ENCODE measurements around the gene CD38.
"Not testable (repeated sequence)": the region's sequence is repeated elsewhere in the genome, so short reads cannot be mapped to it uniquely, and the experiment has no call there.

The CD38 gene

GRCh38 chr4:15794426-15794825, 16.3 kb downstream of the CD38 start:
- Mint-ChIP-seq H3K9me3 (no peaks in the 10 kb centered on the region), H3K27me3 (no peaks in the 10 kb centered on the region), H3K36me3 (peaks cover 47% of the 10 kb centered on the region), H3K4me3 (no peak overlapping the region), H3K27ac (no peak overlapping the region), H3K4me1 (peaks cover 37% of the 10 kb centered on the region)
- no peak for DNase-seq
- CTCF ChIA-PET: no interaction called here

GRCh38 chr4:15794905-15795304, 16.8 kb downstream of the CD38 start:
- Mint-ChIP-seq H3K4me1 (peaks cover 39% of the 10 kb centered on the region), H3K36me3 (peaks cover 48% of the 10 kb centered on the region), H3K4me3 (no peak overlapping the region), H3K9me3 (no peaks in the 10 kb centered on the region), H3K27ac (peak overlapping the region; percentile 61), H3K27me3 (no peaks in the 10 kb centered on the region)
- no peak for DNase-seq
- CTCF ChIA-PET: no interaction called here

GRCh38 chr4:15797320-15797719, 19.2 kb downstream of the CD38 start:
- H3K36me3 Mint-ChIP-seq: peaks cover 62% of the 10 kb centered on the region

GRCh38 chr4:15799141-15799540, 21.0 kb downstream of the CD38 start:
- Mint-ChIP-seq H3K36me3 (peaks cover 48% of the 10 kb centered on the region), H3K4me1 (peaks cover 43% of the 10 kb centered on the region), H3K27me3 (no peaks in the 10 kb centered on the region), H3K27ac (no peak overlapping the region), H3K4me3 (no peak overlapping the region), H3K9me3 (no peaks in the 10 kb centered on the region)
- CTCF ChIA-PET: interaction anchor here (1.1 kb wide), 1 partner anchor 83 kb away, joined by 4 read pairs; no protein-coding TSS in a partner anchor
- DNase-seq: no peak

More at GRCh38 chr4:15797320-15797719, 19.2 kb downstream of the CD38 start:
- Mint-ChIP-seq H3K27me3 (no peaks in the 10 kb centered on the region), H3K4me1 (peaks cover 41% of the 10 kb centered on the region), H3K9me3 (no peaks in the 10 kb centered on the region), H3K4me3 (no peak overlapping the region), H3K27ac (no peak overlapping the region)
- DNase-seq: no peak
- CTCF ChIA-PET: no interaction called here

GRCh38 chr4:15799701-15800100, 21.6 kb downstream of the CD38 start:
- H3K4me1 Mint-ChIP-seq: peaks cover 40% of the 10 kb centered on the region

GRCh38 chr4:15802497-15802896, 24.4 kb downstream of the CD38 start:
- H3K4me1 Mint-ChIP-seq: peaks cover 45% of the 10 kb centered on the region

More at GRCh38 chr4:15799701-15800100, 21.6 kb downstream of the CD38 start:
- Mint-ChIP-seq H3K9me3 (no peaks in the 10 kb centered on the region), H3K4me3 (no peak overlapping the region), H3K27ac (no peak overlapping the region), H3K36me3 (peaks cover 44% of the 10 kb centered on the region), H3K27me3 (no peaks in the 10 kb centered on the region)
- DNase-seq: no peak
- CTCF ChIA-PET: interaction anchor here (1.1 kb wide), 1 partner anchor 83 kb away, joined by 4 read pairs; no protein-coding TSS in a partner anchor

GRCh38 chr4:15805583-15806517, 27.7 kb downstream of the CD38 start:
- DNase-seq: peak; percentile 55
- H3K9me3 Mint-ChIP-seq: no peaks in the 10 kb centered on the region
- peaks cover 41% of the 10 kb centered on the region for H3K36me3 Mint-ChIP-seq
- CTCF ChIA-PET: interaction anchor here (0.6 to 2.6 kb wide), 23 partner anchors 13 to 198 kb away, joined by 3 to 10 read pairs (median 4); no protein-coding TSS in a partner anchor
- no peak overlapping the region for H3K4me3 Mint-ChIP-seq
- H3K4me1 Mint-ChIP-seq: peaks cover 49% of the 10 kb centered on the region
- H3K27me3 Mint-ChIP-seq: no peaks in the 10 kb centered on the region
- H3K27ac Mint-ChIP-seq: no peak overlapping the region

More at GRCh38 chr4:15802497-15802896, 24.4 kb downstream of the CD38 start:
- not testable (repeated sequence) for H3K4me3 Mint-ChIP-seq, DNase-seq, H3K27ac Mint-ChIP-seq, H3K27me3 Mint-ChIP-seq, H3K9me3 Mint-ChIP-seq
- CTCF ChIA-PET: interaction anchor here (0.6 kb wide), 1 partner anchor 161 kb away, joined by 3 read pairs; no protein-coding TSS in a partner anchor
- H3K36me3 Mint-ChIP-seq: peaks cover 49% of the 10 kb centered on the region

- no peak overlapping the region for H3K4me3 Mint-ChIP-seq
- CTCF ChIA-PET: interaction anchor here (1.4 to 1.8 kb wide), 2 partner anchors 10 to 73 kb away, joined by 4 read pairs; no protein-coding TSS in a partner anchor
- H3K9me3 Mint-ChIP-seq: peaks cover 2% of the 10 kb centered on the region
- H3K4me1 Mint-ChIP-seq: peaks cover 36% of the 10 kb centered on the region
- H3K27ac Mint-ChIP-seq: peak overlapping the region; percentile 4
- H3K36me3 Mint-ChIP-seq: peaks cover 52% of the 10 kb centered on the region
- DNase-seq: no peak
- H3K27me3 Mint-ChIP-seq: no peaks in the 10 kb centered on the region
Measured at GRCh38 chr4:15809058-15809457, 30.9 kb downstream of the CD38 start.

GRCh38 chr4:15809466-15809865, 31.3 kb downstream of the CD38 start:
- H3K36me3 Mint-ChIP-seq: peaks cover 55% of the 10 kb centered on the region
- no peak overlapping the region for H3K4me3 Mint-ChIP-seq

GRCh38 chr4:15811703-15812337, 33.7 kb downstream of the CD38 start:
- Mint-ChIP-seq H3K4me3 (no peak overlapping the region), H3K36me3 (peaks cover 55% of the 10 kb centered on the region), H3K9me3 (peaks cover 2% of the 10 kb centered on the region), H3K4me1 (peaks cover 21% of the 10 kb centered on the region), H3K27ac (no peak overlapping the region), H3K27me3 (no peaks in the 10 kb centered on the region)
- DNase-seq: no peak
- CTCF ChIA-PET: no interaction called here

More at GRCh38 chr4:15809466-15809865, 31.3 kb downstream of the CD38 start:
- CTCF ChIA-PET: interaction anchor here (0.5 kb wide), 1 partner anchor 261 kb away, joined by 6 read pairs; no protein-coding TSS in a partner anchor
- Mint-ChIP-seq H3K4me1 (peaks cover 36% of the 10 kb centered on the region), H3K9me3 (peaks cover 2% of the 10 kb centered on the region), H3K27me3 (no peaks in the 10 kb centered on the region), H3K27ac (no peak overlapping the region)
- DNase-seq: no peak

- CTCF ChIA-PET: no interaction called here
- H3K9me3 Mint-ChIP-seq: peaks cover 3% of the 10 kb centered on the region
- H3K4me3 Mint-ChIP-seq: no peak overlapping the region
- H3K27me3 Mint-ChIP-seq: no peaks in the 10 kb centered on the region
- peaks cover 84% of the 10 kb centered on the region for H3K36me3 Mint-ChIP-seq
- DNase-seq: no peak
- H3K4me1 Mint-ChIP-seq: peaks cover 25% of the 10 kb centered on the region
- peak overlapping the region; percentile 56 for H3K27ac Mint-ChIP-seq
Measured at GRCh38 chr4:15832523-15833451, 54.7 kb downstream of the CD38 start.

- Mint-ChIP-seq H3K9me3 (peaks cover 3% of the 10 kb centered on the region), H3K27me3 (no peaks in the 10 kb centered on the region), H3K4me3 (no peak overlapping the region), H3K36me3 (peaks cover 84% of the 10 kb centered on the region), H3K4me1 (peaks cover 32% of the 10 kb centered on the region), H3K27ac (no peak overlapping the region)
- CTCF ChIA-PET: no interaction called here
- no peak for DNase-seq
Measured at GRCh38 chr4:15833801-15834200, 55.7 kb downstream of the CD38 start.

- no peak overlapping the region for H3K4me3 Mint-ChIP-seq
- H3K9me3 Mint-ChIP-seq: peaks cover 4% of the 10 kb centered on the region
- DNase-seq: no peak
- peaks cover 81% of the 10 kb centered on the region for H3K36me3 Mint-ChIP-seq
- CTCF ChIA-PET: no interaction called here
- H3K27ac Mint-ChIP-seq: no peak overlapping the region
- peaks cover 22% of the 10 kb centered on the region for H3K4me1 Mint-ChIP-seq
- H3K27me3 Mint-ChIP-seq: no peaks in the 10 kb centered on the region
Measured at GRCh38 chr4:15836362-15836761, 58.2 kb downstream of the CD38 start.

All from activated naive CD4-positive, alpha-beta T cell treated with anti-CD3 and anti-CD28 coated beads, Interleukin-2, amount 10 ng/mL, durations not matched to agents 7 days and 5 days (primary cell).